Esophagus muscularis mucosa (tissue), 4 donors: Measurements from ENCODE around the gene PTPRD. TPM values are rescaled to one million over a fixed set of nuclear protein-coding genes. Genes with fewer than 3 reads are reported as not detected.

Experiments
- DNase-seq: peaks from one replicate; pipeline ENCODE4 v3.0.0-alpha.2; 2017; ENCODE audit errors: extremely low spot score
- H3K27ac ChIP-seq, 4 donors: fragments of 200-600 bp; sonication (generic); replicated peaks in 1 of 4; 1 replicate in 3 of 4; 2 replicates in 1 of 4; pipeline ENCODE4 v1.5.1; 2016 to 2019; ENCODE audit warnings: mild to moderate bottlenecking in 1 of 4
- H3K27me3 ChIP-seq, 4 donors: fragments of 200-600 bp; sonication (generic); one replicate each; pipeline versions ENCODE4 v1.5.1 to v1.6.0; 2016 to 2019
- H3K36me3 ChIP-seq, 4 donors: fragments of 200-600 bp; sonication (generic); one replicate each; pipeline ENCODE4 v1.5.1; 2016 to 2019
- H3K4me1 ChIP-seq, 4 donors: fragments of 200-600 bp; sonication (generic); one replicate each; pipeline ENCODE4 v1.5.1; 2016 to 2019
- H3K4me3 ChIP-seq, 4 donors: fragments of 200-600 bp; sonication (generic); 1 replicate in 2 of 4; 2 replicates in 2 of 4; pipeline ENCODE4 v1.5.1; 2016 to 2019; ENCODE audit warnings: mild to moderate bottlenecking in 4 of 4, moderate library complexity in 1 of 4
- H3K9me3 ChIP-seq, 4 donors: fragments of 200-600 bp; sonication (generic); 1 replicate in 3 of 4; 2 replicates in 1 of 4; pipeline ENCODE4 v1.5.1; 2016 to 2019
- CTCF ChIP-seq, 3 experiments: fragments of 200-600 bp in 2 of 3; fragments of 450-650 bp in 1 of 3; sonication (generic) in 2 of 3; IDR thresholded peaks; one replicate each; pipeline ENCODE4 v1.5.1; 2017 to 2019; ENCODE audit warnings: antibody characterized with exemption in 3 of 3, mild to moderate bottlenecking in 2 of 3, moderate library complexity in 1 of 3
- EP300 ChIP-seq: sonication (generic); formaldehyde crosslinking; IDR thresholded peaks from one replicate; pipeline ENCODE4 v1.6.1; 2017; ENCODE audit warnings: antibody characterized with exemption
- POLR2A ChIP-seq: fragments of 450-650 bp; IDR thresholded peaks from one replicate; pipeline ENCODE4 v1.6.1; 2017; ENCODE audit warnings: antibody characterized with exemption, moderate library complexity, mild to moderate bottlenecking, low read depth
- POLR2AphosphoS5 ChIP-seq, 2 donors: sonication (generic); formaldehyde crosslinking; IDR thresholded peaks; one replicate each; pipeline ENCODE4 v1.6.1; 2017; ENCODE audit warnings: antibody characterized with exemption in 2 of 2
- WGBS: methylation state at CpG from one replicate; pipeline ENCODE4 v1.1.5; 2018; 5-methylcytosine and 5-hydroxymethylcytosine counted together
- intact Hi-C: fragments of 100-400 bp; cut with DNase I; formaldehyde crosslinking; loops from one replicate; pipeline ENCODE4 v1.15.1; 2023
- total RNA-seq, 4 donors: library from RNA; depleted of rRNA; stranded (reverse); fragments of >200 nt; gene quantifications; one replicate each; pipeline versions ENCODE4 v1.1.0 to v1.2.1, GENCODE V29; 2016

PTPRD gene
- total RNA-seq, 4 donors from 2014 or later: 4.1 to 6.6 (median 5.0) TPM

DNA sequence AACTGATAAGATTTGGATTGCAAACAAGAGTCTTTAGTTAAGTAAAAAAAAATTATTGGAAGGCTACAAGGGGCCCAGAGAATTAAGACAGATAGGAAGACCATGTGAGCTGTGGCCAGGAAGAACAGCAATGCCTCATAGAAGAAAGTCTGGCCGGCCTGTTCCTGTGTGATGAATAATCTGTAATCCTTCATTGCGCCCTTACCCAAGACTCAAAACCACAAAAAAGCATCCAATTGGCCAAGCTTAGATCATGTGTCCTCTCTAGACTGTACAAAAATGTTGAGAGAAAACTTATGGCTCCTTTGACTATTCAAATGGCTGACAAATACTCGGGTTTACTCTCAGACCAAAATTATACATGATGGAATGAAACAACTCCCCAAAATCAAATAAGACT, 1383.5 kb downstream of the PTPRD start:
- Histone ChIP-seq H3K36me3 (no peaks in the 10 kb centered on the region), H3K4me1 (no peaks in the 10 kb centered on the region), H3K4me3 (no peak overlapping the region), H3K9me3 (no peaks in the 10 kb centered on the region), H3K27me3 (no peaks in the 10 kb centered on the region), H3K27ac (no peak overlapping the region)
- no peak for DNase-seq
- TF ChIP-seq POLR2AphosphoS5 (IDR thresholded peaks at IDR 0.05) (no peak), POLR2A (no peak), EP300 (no peak), CTCF (IDR thresholded peaks at IDR 0.05) (no peak)
- WGBS: 72% methylated on average over 3 of the region's 3 CpGs
- intact Hi-C loops: no loop called here

- Histone ChIP-seq H3K36me3 (no peaks in the 10 kb centered on the region), H3K4me1 (no peaks in the 10 kb centered on the region), H3K4me3 (no peak overlapping the region), H3K9me3 (no peaks in the 10 kb centered on the region), H3K27me3 (no peaks in the 10 kb centered on the region), H3K27ac (no peak overlapping the region)
- DNase-seq: no peak
- TF ChIP-seq EP300: no peak
- no peak for TF ChIP-seq POLR2AphosphoS5 (IDR thresholded peaks at IDR 0.05)
- TF ChIP-seq POLR2A: no peak
- TF ChIP-seq CTCF (IDR thresholded peaks at IDR 0.05): no peak
- intact Hi-C loops: no loop called here
These were observed 1389.6 kb downstream of the PTPRD start for GRCh38 chr9:9223175-9223574.

DNA sequence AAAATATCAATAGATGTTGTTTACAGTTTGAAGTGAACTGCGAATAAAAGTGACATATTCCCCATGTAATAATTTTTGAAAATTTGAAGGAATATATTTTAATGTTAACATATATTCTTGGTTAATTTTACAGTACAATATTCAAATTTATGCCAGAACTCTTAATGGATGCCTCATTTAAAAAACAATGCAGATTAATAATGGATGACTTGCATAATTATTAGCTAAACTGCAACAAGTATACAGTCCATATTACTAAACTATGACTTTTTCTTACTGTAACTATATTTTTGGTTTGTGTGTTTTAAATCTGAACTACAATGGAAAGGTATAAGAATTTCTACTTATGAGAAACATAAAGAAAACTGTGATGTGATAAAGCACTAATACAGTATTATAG, 1390.1 kb downstream of the PTPRD start:
- TF ChIP-seq EP300: no peak
- TF ChIP-seq CTCF (IDR thresholded peaks at IDR 0.05): no peak
- TF ChIP-seq POLR2AphosphoS5 (IDR thresholded peaks at IDR 0.05): no peak
- TF ChIP-seq POLR2A: no peak
- no peak for DNase-seq
- no peak overlapping the region for H3K4me3 ChIP-seq
- H3K9me3 ChIP-seq: no peaks in the 10 kb centered on the region
- H3K27me3 ChIP-seq: no peaks in the 10 kb centered on the region
- 86% methylated on average over 1 of the region's 1 CpG for whole genome bisulfite sequencing
- intact Hi-C loops: no loop called here
- no peaks in the 10 kb centered on the region for H3K36me3 ChIP-seq
- no peak overlapping the region for H3K27ac ChIP-seq
- no peaks in the 10 kb centered on the region for H3K4me1 ChIP-seq

DNA sequence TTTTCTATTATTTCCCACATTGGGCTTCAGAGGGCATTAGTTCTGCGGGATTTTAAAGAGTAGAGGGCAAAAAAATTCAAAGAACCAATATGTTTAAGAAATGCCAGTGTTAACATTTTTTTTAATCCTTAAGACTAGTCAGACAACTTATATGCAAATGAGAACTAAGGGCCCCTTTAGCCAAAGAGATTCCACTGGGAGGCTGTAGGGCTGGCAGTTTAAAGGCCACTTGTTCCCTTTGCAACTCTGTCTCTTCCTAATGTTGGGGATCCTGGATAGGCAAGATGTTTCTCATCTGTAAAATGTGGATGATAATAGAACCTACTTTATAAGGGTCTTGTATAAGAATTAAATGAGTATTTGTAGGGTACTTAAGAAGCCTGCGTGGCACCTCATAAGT, 1395.9 kb downstream of the PTPRD start:
- 88% methylated on average over 2 of the region's 2 CpGs for WGBS
- no peaks in the 10 kb centered on the region for H3K4me1 ChIP-seq
- TF ChIP-seq POLR2A (no peak), EP300 (no peak), CTCF (IDR thresholded peaks at IDR 0.05) (no peak), POLR2AphosphoS5 (IDR thresholded peaks at IDR 0.05) (no peak)
- DNase-seq: no peak
- intact Hi-C loops: no loop called here
- H3K4me3 ChIP-seq: no peak overlapping the region
- no peaks in the 10 kb centered on the region for H3K27me3 ChIP-seq
- no peaks in the 10 kb centered on the region for H3K9me3 ChIP-seq
- no peak overlapping the region for H3K27ac ChIP-seq
- H3K36me3 ChIP-seq: no peaks in the 10 kb centered on the region

DNA sequence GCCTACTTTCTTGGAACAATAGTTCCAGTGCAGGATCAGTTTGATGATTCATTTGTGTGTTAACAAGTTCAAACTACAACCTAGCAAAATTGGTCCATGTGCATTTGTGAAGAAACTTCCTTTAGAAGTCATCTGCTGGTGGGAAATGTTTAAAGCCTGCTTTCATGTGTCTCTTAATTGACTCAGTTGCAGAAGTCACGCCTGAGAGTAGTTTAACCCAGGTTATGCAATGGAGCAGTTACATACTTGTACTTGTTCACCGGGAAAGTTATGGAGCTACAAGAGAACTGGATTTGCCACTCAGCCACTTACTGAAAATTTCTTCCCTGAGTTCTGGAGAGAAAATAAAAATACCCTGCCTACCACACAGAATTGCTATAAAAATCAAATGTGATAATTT, 1397.8 kb downstream of the PTPRD start:
- intact Hi-C loops: no loop called here
- Histone ChIP-seq H3K27ac (no peak overlapping the region), H3K4me3 (no peak overlapping the region), H3K9me3 (no peaks in the 10 kb centered on the region), H3K4me1 (no peaks in the 10 kb centered on the region), H3K27me3 (no peaks in the 10 kb centered on the region), H3K36me3 (no peaks in the 10 kb centered on the region)
- WGBS: 94% methylated on average over 2 of the region's 2 CpGs
- DNase-seq: no peak
- TF ChIP-seq POLR2A: no peak
- no peak for TF ChIP-seq EP300
- TF ChIP-seq CTCF (IDR thresholded peaks at IDR 0.05): no peak
- no peak for TF ChIP-seq POLR2AphosphoS5 (IDR thresholded peaks at IDR 0.05)
